GM23338 (cell line): ENCODE results near the gene TRUB2. TPM values are rescaled to one million over a fixed set of nuclear protein-coding genes. Genes with fewer than 3 reads are reported as not detected.

Source experiments
- EZH2phosphoT487 ChIP-seq: fragments of 200-600 bp; sonication (generic); IDR thresholded peaks from one replicate; pipeline ENCODE4 v1.8.1; 2018; ENCODE audit warnings: antibody characterized with exemption; ENCODE audit not compliant: unreplicated experiment
- JUNB ChIP-seq: IDR thresholded peaks from one replicate; pipeline ENCODE4 v1.6.1; 2016; ENCODE audit warnings: antibody characterized with exemption; ENCODE audit not compliant: unreplicated experiment
- ZNF114 ChIP-seq: fragments of 250-450 bp; sonication (Bioruptor Pico); IDR thresholded peaks from 2 replicates; pipeline ENCODE4 v1.5.0; 2020; ENCODE audit warnings: mild to moderate bottlenecking, moderate library complexity
- polyA plus RNA-seq: library from polyadenylated mRNA; unstranded; fragments of >200 nt; fragmentation: Nextera tagmentation; extraction: Ambion mirVana; gene quantifications from 2 replicates; pipeline ENCODE4 v1.2.1, GENCODE V29; 2016
- total RNA-seq: library from RNA; depleted of rRNA; stranded (reverse); fragments of >200 nt; shearing (Covaris generic); gene quantifications from 2 replicates; pipeline ENCODE4 v1.2.3, GENCODE V29; 2014
- TF ChIP-seq, protein P1 (sequence below): fragments of 250-450 bp; sonication (Bioruptor Pico); IDR thresholded peaks from 2 replicates; pipeline ENCODE4 v1.5.0; 2020; ENCODE audit warnings: mild to moderate bottlenecking, moderate library complexity
- TF ChIP-seq, protein P2 (sequence below), 2 experiments: fragments of 200-600 bp in 1 of 2; sonication (generic) in 1 of 2; conservative IDR thresholded peaks; 2 replicates each; pipeline versions ENCODE4 v1.5.1 to v1.6.1; 2016 to 2017; ENCODE audit warnings: antibody characterized with exemption in 2 of 2, low read depth in 2 of 2, mild to moderate bottlenecking in 2 of 2, moderate library complexity in 1 of 2
- TF ChIP-seq, protein P3 (sequence below): IDR thresholded peaks from one replicate; pipeline ENCODE4 v1.6.1; 2018; ENCODE audit warnings: antibody characterized with exemption; ENCODE audit not compliant: unreplicated experiment
- TF ChIP-seq, protein P4 (sequence below): IDR thresholded peaks from 2 replicates; pipeline ENCODE4 v1.6.1; 2016; ENCODE audit warnings: antibody characterized with exemption

Gene TRUB2
- total and polyA plus RNA-seq, 2 experiments from 2014 or later: 15.4 to 31.4 TPM

DNA sequence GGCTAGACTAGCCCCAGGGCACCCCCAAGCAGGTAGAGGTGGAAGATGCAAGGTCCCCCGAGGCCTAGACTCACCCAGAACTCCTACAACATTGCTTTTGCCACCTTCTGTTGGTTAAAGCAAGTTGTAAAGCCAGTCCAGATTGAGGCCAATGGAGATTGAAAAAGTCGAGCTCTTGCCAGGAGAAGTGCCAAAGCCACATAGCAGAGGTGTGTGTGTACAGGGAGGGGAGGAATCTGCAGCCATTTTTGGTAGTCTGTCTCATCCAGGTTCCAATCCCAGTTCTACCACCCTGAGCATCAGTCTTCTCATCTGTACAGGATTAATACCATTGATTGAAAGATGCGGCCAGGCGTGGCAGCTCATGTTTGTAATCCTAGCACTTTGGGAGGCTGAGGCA, 36.6 kb upstream of the TRUB2 start (continued):
- TF ChIP-seq, protein P1, sequence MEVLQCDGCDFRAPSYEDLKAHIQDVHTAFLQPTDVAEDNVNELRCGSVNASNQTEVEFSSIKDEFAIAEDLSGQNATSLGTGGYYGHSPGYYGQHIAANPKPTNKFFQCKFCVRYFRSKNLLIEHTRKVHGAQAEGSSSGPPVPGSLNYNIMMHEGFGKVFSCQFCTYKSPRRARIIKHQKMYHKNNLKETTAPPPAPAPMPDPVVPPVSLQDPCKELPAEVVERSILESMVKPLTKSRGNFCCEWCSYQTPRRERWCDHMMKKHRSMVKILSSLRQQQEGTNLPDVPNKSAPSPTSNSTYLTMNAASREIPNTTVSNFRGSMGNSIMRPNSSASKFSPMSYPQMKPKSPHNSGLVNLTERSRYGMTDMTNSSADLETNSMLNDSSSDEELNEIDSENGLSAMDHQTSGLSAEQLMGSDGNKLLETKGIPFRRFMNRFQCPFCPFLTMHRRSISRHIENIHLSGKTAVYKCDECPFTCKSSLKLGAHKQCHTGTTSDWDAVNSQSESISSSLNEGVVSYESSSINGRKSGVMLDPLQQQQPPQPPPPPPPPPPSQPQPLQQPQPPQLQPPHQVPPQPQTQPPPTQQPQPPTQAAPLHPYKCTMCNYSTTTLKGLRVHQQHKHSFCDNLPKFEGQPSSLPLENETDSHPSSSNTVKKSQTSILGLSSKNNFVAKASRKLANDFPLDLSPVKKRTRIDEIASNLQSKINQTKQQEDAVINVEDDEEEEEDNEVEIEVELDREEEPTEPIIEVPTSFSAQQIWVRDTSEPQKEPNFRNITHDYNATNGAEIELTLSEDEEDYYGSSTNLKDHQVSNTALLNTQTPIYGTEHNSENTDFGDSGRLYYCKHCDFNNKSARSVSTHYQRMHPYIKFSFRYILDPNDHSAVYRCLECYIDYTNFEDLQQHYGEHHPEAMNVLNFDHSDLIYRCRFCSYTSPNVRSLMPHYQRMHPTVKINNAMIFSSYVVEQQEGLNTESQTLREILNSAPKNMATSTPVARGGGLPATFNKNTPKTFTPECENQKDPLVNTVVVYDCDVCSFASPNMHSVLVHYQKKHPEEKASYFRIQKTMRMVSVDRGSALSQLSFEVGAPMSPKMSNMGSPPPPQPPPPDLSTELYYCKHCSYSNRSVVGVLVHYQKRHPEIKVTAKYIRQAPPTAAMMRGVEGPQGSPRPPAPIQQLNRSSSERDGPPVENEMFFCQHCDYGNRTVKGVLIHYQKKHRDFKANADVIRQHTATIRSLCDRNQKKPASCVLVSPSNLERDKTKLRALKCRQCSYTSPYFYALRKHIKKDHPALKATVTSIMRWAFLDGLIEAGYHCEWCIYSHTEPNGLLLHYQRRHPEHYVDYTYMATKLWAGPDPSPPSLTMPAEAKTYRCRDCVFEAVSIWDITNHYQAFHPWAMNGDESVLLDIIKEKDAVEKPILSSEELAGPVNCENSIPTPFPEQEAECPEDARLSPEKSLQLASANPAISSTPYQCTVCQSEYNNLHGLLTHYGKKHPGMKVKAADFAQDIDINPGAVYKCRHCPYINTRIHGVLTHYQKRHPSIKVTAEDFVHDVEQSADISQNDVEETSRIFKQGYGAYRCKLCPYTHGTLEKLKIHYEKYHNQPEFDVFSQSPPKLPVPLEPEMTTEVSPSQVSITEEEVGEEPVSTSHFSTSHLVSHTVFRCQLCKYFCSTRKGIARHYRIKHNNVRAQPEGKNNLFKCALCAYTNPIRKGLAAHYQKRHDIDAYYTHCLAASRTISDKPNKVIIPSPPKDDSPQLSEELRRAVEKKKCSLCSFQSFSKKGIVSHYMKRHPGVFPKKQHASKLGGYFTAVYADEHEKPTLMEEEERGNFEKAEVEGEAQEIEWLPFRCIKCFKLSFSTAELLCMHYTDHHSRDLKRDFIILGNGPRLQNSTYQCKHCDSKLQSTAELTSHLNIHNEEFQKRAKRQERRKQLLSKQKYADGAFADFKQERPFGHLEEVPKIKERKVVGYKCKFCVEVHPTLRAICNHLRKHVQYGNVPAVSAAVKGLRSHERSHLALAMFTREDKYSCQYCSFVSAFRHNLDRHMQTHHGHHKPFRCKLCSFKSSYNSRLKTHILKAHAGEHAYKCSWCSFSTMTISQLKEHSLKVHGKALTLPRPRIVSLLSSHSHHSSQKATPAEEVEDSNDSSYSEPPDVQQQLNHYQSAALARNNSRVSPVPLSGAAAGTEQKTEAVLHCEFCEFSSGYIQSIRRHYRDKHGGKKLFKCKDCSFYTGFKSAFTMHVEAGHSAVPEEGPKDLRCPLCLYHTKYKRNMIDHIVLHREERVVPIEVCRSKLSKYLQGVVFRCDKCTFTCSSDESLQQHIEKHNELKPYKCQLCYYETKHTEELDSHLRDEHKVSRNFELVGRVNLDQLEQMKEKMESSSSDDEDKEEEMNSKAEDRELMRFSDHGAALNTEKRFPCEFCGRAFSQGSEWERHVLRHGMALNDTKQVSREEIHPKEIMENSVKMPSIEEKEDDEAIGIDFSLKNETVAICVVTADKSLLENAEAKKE (CRISPR knock-in tag): no peak
- TF ChIP-seq, protein P2, sequence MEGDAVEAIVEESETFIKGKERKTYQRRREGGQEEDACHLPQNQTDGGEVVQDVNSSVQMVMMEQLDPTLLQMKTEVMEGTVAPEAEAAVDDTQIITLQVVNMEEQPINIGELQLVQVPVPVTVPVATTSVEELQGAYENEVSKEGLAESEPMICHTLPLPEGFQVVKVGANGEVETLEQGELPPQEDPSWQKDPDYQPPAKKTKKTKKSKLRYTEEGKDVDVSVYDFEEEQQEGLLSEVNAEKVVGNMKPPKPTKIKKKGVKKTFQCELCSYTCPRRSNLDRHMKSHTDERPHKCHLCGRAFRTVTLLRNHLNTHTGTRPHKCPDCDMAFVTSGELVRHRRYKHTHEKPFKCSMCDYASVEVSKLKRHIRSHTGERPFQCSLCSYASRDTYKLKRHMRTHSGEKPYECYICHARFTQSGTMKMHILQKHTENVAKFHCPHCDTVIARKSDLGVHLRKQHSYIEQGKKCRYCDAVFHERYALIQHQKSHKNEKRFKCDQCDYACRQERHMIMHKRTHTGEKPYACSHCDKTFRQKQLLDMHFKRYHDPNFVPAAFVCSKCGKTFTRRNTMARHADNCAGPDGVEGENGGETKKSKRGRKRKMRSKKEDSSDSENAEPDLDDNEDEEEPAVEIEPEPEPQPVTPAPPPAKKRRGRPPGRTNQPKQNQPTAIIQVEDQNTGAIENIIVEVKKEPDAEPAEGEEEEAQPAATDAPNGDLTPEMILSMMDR (conservative IDR thresholded peaks at IDR 0.05; ENCODE audit: low read depth in 2 of 2): no peak
- TF ChIP-seq EZH2phosphoT487 (no peak), JUNB (no peak), ZNF114 (no peak)
- TF ChIP-seq, protein P3, sequence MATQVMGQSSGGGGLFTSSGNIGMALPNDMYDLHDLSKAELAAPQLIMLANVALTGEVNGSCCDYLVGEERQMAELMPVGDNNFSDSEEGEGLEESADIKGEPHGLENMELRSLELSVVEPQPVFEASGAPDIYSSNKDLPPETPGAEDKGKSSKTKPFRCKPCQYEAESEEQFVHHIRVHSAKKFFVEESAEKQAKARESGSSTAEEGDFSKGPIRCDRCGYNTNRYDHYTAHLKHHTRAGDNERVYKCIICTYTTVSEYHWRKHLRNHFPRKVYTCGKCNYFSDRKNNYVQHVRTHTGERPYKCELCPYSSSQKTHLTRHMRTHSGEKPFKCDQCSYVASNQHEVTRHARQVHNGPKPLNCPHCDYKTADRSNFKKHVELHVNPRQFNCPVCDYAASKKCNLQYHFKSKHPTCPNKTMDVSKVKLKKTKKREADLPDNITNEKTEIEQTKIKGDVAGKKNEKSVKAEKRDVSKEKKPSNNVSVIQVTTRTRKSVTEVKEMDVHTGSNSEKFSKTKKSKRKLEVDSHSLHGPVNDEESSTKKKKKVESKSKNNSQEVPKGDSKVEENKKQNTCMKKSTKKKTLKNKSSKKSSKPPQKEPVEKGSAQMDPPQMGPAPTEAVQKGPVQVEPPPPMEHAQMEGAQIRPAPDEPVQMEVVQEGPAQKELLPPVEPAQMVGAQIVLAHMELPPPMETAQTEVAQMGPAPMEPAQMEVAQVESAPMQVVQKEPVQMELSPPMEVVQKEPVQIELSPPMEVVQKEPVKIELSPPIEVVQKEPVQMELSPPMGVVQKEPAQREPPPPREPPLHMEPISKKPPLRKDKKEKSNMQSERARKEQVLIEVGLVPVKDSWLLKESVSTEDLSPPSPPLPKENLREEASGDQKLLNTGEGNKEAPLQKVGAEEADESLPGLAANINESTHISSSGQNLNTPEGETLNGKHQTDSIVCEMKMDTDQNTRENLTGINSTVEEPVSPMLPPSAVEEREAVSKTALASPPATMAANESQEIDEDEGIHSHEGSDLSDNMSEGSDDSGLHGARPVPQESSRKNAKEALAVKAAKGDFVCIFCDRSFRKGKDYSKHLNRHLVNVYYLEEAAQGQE: no peak
- TF ChIP-seq, protein P4, sequence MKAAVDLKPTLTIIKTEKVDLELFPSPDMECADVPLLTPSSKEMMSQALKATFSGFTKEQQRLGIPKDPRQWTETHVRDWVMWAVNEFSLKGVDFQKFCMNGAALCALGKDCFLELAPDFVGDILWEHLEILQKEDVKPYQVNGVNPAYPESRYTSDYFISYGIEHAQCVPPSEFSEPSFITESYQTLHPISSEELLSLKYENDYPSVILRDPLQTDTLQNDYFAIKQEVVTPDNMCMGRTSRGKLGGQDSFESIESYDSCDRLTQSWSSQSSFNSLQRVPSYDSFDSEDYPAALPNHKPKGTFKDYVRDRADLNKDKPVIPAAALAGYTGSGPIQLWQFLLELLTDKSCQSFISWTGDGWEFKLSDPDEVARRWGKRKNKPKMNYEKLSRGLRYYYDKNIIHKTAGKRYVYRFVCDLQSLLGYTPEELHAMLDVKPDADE: no peak
